ENCODE measurements around the gene ZNF488.

GRCh38 chr10:47379445-47379785, 4.7 kb downstream of the ZNF488 start:
- no peak for TF ChIP-seq CTCF (IDR thresholded peaks at IDR 0.05 in 8 of 11, conservative IDR thresholded peaks at IDR 0.05 in 3 of 11)
- no peak for TF ChIP-seq POLR2AphosphoS5 (IDR thresholded peaks at IDR 0.05)
